ENCODE results near the gene ARHGEF7. TPM values are rescaled to one million over a fixed set of nuclear protein-coding genes. Genes with fewer than 3 reads are reported as not detected.

The ARHGEF7 gene
- total RNA-seq, 1 donor from 2014 or later: 64.6 TPM

DNA sequence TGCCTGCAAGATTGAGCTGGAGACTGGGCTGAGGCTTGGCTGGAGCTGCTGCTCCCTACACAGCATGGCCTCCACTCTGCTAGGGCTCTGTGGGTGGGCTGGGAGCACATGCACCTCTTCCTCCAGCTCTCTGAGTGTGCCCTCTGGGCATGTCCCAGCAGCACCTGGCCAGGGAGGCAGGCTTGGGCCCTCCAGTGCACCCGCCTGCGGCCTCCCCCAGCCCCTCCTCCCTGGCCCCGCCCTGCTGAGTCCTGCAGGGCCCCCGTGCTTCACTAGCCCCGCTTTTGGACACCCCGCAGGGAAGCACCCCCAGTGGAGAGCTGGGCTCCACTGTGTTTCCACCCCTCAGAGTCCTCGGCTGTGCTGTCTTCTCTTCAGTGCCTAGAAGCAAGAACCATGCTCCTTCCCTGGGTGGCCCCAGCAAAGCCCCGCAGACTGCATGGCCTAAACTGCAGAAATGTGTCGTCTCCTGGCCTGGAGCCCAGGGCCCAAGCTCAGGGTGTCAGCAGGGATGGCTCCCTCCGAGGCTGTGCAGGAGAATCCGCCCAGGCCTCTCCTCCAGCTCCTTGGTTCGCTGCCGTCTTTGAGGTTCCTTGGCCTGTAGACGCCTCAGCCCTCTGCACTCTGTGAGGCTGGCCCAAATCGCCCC lies 200.4 kb downstream of the ARHGEF7 start:
- no peak overlapping the region for H3K4me3 ChIP-seq
- H3K36me3 Mint-ChIP-seq: peaks cover 29% of the 10 kb centered on the region
- H3K4me2 ChIP-seq: no peak overlapping the region
- no peaks in the 10 kb centered on the region for H3K27me3 ChIP-seq
- DNase-seq (ENCODE audit: low spot score): no peak
- no peak overlapping the region for H2AFZ ChIP-seq (replicated peaks)
- H3K9me3 ChIP-seq (ENCODE audit: low read depth): no peaks in the 10 kb centered on the region
- peaks cover 4% of the 10 kb centered on the region for H3K4me1 Mint-ChIP-seq
- H3K4me3 Mint-ChIP-seq: no peak overlapping the region
- no peaks in the 10 kb centered on the region for H3K79me2 ChIP-seq (ENCODE audit: low read depth)
- H3K27me3 Mint-ChIP-seq (ENCODE audit: insufficient read depth, low read depth): peaks cover 11% of the 10 kb centered on the region
- H4K20me1 ChIP-seq (ENCODE audit: low read depth): no peaks in the 10 kb centered on the region
- no peaks in the 10 kb centered on the region for H3K4me1 ChIP-seq
- TF ChIP-seq EZH2phosphoT487 (IDR thresholded peaks at IDR 0.05) (no peak), EZH2 (IDR thresholded peaks at IDR 0.05) (no peak)
- TF ChIP-seq, protein P1, sequence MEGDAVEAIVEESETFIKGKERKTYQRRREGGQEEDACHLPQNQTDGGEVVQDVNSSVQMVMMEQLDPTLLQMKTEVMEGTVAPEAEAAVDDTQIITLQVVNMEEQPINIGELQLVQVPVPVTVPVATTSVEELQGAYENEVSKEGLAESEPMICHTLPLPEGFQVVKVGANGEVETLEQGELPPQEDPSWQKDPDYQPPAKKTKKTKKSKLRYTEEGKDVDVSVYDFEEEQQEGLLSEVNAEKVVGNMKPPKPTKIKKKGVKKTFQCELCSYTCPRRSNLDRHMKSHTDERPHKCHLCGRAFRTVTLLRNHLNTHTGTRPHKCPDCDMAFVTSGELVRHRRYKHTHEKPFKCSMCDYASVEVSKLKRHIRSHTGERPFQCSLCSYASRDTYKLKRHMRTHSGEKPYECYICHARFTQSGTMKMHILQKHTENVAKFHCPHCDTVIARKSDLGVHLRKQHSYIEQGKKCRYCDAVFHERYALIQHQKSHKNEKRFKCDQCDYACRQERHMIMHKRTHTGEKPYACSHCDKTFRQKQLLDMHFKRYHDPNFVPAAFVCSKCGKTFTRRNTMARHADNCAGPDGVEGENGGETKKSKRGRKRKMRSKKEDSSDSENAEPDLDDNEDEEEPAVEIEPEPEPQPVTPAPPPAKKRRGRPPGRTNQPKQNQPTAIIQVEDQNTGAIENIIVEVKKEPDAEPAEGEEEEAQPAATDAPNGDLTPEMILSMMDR (IDR thresholded peaks at IDR 0.05): no peak
- H3K36me3 ChIP-seq: no peaks in the 10 kb centered on the region
- H3K27ac Mint-ChIP-seq: no peak overlapping the region
- H3K9me3 Mint-ChIP-seq: peaks cover 35% of the 10 kb centered on the region
- no peaks in the 10 kb centered on the region for H3F3A ChIP-seq (ENCODE audit: low read depth)
- H3K9ac ChIP-seq: no peak overlapping the region
- H3K27ac ChIP-seq: no peak overlapping the region

GRCh38 chr13:111316161-111316730 lies 201.1 kb downstream of the ARHGEF7 start:
- peaks cover 4% of the 10 kb centered on the region for H3K27me3 Mint-ChIP-seq (ENCODE audit: insufficient read depth, low read depth)
- Histone ChIP-seq H4K20me1 (ENCODE audit: low read depth) (no peaks in the 10 kb centered on the region), H3K4me2 (no peak overlapping the region), H2AFZ (replicated peaks) (no peak overlapping the region), H3F3A (ENCODE audit: low read depth) (no peaks in the 10 kb centered on the region), H3K9me3 (ENCODE audit: low read depth) (no peaks in the 10 kb centered on the region), H3K4me1 (no peaks in the 10 kb centered on the region), H3K27me3 (no peaks in the 10 kb centered on the region), H3K27ac (no peak overlapping the region), H3K4me3 (no peak overlapping the region), H3K36me3 (no peaks in the 10 kb centered on the region), H3K79me2 (ENCODE audit: low read depth) (no peaks in the 10 kb centered on the region), H3K9ac (no peak overlapping the region)
- no peak for DNase-seq (ENCODE audit: low spot score)
- no peak for TF ChIP-seq EZH2 (IDR thresholded peaks at IDR 0.05)
- TF ChIP-seq, protein P1 (IDR thresholded peaks at IDR 0.05): no peak
- TF ChIP-seq EZH2phosphoT487 (IDR thresholded peaks at IDR 0.05): no peak
- H3K9me3 Mint-ChIP-seq: peaks cover 27% of the 10 kb centered on the region
- H3K36me3 Mint-ChIP-seq: peaks cover 22% of the 10 kb centered on the region
- peaks cover 4% of the 10 kb centered on the region for H3K4me1 Mint-ChIP-seq
- H3K27ac Mint-ChIP-seq: peak overlapping the region; percentile 47
- H3K4me3 Mint-ChIP-seq: no peak overlapping the region

DNA sequence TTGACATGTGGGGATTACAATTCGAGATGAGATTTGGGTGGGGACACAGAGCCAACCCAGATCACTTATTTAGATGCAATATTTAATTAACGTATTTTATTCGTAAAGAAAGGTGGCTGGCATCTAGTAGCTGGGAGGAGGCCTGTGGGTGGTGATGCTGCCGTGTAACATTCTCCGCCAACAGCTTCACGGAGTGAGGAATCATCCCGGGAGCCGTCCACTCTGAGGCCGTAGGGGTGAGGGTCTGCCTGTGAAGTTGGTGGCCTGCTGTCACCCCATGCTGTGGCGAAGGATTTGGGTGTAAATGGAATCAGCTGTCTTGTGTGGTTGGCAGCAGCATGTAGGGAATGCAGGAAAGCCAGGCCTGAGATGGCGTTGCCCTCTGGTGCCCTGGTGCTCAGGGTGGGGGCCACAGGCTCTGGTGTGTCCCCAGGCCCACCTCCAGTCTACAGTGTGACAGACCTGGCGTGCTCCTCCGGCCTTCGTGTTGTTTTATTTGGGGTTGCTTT lies 202.0 kb downstream of the ARHGEF7 start:
- peaks cover 4% of the 10 kb centered on the region for H3K4me1 Mint-ChIP-seq
- Histone ChIP-seq H3K79me2 (ENCODE audit: low read depth) (no peaks in the 10 kb centered on the region), H3F3A (ENCODE audit: low read depth) (no peaks in the 10 kb centered on the region), H3K4me2 (no peak overlapping the region), H3K27ac (no peak overlapping the region), H3K27me3 (no peaks in the 10 kb centered on the region), H3K9ac (no peak overlapping the region), H2AFZ (replicated peaks) (no peak overlapping the region), H3K4me3 (no peak overlapping the region), H4K20me1 (ENCODE audit: low read depth) (no peaks in the 10 kb centered on the region), H3K4me1 (no peaks in the 10 kb centered on the region), H3K9me3 (ENCODE audit: low read depth) (no peaks in the 10 kb centered on the region), H3K36me3 (no peaks in the 10 kb centered on the region)
- peaks cover 4% of the 10 kb centered on the region for H3K27me3 Mint-ChIP-seq (ENCODE audit: insufficient read depth, low read depth)
- no peak for DNase-seq (ENCODE audit: low spot score)
- H3K4me3 Mint-ChIP-seq: no peak overlapping the region
- TF ChIP-seq, protein P1 (IDR thresholded peaks at IDR 0.05): no peak
- no peak for TF ChIP-seq EZH2phosphoT487 (IDR thresholded peaks at IDR 0.05)
- no peak for TF ChIP-seq EZH2 (IDR thresholded peaks at IDR 0.05)
- peaks cover 13% of the 10 kb centered on the region for H3K36me3 Mint-ChIP-seq
- peak overlapping the region; percentile 66 for H3K27ac Mint-ChIP-seq
- H3K9me3 Mint-ChIP-seq: peaks cover 19% of the 10 kb centered on the region

All from neural progenitor cell (in vitro differentiated cells).